GM12874 (cell line): Measurements from ENCODE around the gene VILL.

Experiments
- TF ChIP-seq, protein P1 (sequence below): IDR thresholded peaks from 2 replicates; pipeline ENCODE4 v1.5.1; 2011; ENCODE audit warnings: low read depth, mild to moderate bottlenecking, control low read depth, low read length, moderate library complexity; ENCODE audit not compliant: insufficient read depth

Gene VILL

DNA sequence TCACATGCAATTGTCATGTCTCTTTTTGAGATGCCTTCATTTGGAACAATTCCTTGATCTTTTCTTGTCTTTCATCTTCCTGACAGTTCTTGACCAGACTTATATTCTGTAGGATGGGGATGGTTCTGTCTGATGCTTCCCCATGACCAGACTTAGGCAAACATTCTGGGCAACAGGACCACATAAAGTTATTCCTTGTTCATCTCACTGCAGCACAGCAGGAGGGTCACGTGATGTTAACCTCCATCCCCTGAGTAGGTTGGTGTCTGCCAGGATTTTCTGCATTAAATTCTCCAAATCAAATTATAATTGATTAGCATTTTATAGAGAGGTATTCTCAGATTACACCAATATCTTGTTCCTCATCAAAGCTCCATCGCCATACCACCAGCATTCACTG, 56.2 kb downstream of the VILL start:
- TF ChIP-seq, protein P1, sequence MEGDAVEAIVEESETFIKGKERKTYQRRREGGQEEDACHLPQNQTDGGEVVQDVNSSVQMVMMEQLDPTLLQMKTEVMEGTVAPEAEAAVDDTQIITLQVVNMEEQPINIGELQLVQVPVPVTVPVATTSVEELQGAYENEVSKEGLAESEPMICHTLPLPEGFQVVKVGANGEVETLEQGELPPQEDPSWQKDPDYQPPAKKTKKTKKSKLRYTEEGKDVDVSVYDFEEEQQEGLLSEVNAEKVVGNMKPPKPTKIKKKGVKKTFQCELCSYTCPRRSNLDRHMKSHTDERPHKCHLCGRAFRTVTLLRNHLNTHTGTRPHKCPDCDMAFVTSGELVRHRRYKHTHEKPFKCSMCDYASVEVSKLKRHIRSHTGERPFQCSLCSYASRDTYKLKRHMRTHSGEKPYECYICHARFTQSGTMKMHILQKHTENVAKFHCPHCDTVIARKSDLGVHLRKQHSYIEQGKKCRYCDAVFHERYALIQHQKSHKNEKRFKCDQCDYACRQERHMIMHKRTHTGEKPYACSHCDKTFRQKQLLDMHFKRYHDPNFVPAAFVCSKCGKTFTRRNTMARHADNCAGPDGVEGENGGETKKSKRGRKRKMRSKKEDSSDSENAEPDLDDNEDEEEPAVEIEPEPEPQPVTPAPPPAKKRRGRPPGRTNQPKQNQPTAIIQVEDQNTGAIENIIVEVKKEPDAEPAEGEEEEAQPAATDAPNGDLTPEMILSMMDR: no peak

DNA sequence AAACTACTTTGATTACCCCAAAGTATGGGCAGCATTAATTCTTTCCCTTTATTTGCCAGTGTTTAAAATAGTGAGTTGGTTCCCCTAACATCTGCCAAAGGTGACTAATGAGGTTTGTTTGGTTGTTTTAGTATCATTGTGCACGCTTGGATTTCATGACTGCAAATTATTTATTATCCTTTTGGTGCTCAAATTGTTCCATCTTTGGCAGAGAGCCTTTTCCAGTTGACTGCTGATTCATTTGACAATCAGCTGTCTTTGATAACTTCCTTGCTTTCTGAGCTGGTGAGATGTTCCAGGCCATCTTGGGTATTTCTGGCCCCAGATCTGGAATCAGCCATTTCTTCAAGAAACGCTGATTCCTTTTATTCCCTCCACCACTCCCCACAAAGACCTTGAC, 57.3 kb downstream of the VILL start:
- TF ChIP-seq, protein P1: no peak

DNA sequence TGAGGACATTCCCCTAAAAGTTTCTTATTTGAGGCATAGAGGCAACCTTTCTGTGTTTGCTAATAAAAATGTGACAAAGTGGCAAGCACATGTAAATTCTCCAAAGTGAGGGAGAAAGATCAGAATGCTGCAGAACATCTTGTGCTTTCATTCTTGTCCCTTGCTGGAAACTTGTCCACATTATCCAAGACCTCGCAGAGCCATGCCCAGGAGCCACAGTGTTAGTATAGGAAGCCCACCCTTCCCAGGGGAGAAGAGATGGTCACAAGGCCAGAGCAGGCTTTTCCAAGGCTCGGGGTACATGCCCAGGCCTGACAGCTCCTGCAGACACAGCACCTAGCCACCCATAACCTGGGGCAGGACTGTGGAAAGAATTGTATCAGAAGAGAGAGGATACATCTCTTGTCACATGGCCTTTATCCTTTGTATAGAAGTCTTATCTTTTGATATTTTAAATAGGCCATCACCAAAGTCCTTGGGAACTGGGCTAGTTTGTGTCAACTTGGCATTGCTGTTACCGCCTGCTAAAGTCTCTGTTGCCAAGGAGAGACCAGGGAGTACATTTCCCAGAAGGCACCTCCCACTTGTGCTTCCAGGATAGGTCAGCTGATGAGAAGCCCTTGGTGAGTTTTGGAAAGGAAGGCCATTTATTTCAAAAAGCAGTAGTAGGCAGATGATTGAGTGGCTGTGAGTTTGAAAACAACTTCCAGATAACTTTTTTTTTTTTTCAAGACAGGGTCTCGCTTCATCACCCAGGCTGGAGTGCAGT, 59.0 kb downstream of the VILL start:
- TF ChIP-seq, protein P1: no peak

DNA sequence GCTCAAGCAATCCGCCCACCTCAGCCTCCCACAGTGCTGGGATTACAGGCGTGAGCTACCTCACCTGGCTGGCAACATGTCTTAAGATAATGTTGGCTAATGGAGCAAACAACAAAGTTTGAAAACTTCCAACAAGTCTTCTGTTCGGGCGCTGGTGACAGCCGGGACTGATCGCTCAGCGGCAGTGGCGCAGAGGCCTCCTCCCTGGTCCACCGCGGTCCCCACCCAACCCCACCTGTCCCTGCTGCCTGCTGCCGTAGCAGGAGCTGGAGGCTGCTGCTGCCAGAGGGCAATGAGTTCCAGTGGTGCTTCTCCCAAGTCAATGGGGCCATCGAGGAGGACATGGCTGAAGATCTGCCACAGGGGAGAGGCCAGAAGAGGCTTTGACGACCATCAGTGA, 60.5 kb downstream of the VILL start:
- TF ChIP-seq, protein P1: no peak

DNA sequence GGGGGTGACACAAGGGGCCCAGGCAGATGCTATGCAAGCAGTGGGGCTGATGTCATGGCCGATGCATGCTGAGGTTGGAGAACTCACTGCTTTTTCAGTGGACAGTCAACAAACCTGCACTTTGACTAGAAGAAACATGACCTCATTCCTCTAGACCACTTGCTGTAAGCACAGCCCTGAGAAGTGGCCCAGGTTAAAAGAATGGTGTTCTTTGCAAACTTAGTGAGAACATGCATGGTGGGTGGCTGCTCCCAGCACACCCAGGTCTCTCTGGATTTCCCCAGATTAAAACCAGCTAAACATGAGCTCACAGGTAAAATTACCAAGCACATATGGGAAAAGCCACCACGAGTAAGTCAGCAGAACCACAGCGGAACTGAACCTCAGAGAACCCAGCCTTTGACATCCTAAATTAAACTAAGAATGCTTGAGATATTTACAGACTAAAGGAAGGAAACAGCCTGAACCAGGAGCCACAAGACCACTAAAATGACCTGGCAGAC, 64.0 kb downstream of the VILL start:
- TF ChIP-seq, protein P1: no peak
